HG03575 (cell line): ENCODE results near the gene C1QTNF5.

Experiments used
- ATAC-seq: cut with Tn5 transposase; IDR thresholded peaks from one replicate; pipeline ENCODE4 v1.9.1; 2021; ENCODE audit not compliant: unreplicated experiment, insufficient number of reproducible peaks, low FRiP score; ENCODE audit errors: extremely low read depth

The C1QTNF5 gene

DNA sequence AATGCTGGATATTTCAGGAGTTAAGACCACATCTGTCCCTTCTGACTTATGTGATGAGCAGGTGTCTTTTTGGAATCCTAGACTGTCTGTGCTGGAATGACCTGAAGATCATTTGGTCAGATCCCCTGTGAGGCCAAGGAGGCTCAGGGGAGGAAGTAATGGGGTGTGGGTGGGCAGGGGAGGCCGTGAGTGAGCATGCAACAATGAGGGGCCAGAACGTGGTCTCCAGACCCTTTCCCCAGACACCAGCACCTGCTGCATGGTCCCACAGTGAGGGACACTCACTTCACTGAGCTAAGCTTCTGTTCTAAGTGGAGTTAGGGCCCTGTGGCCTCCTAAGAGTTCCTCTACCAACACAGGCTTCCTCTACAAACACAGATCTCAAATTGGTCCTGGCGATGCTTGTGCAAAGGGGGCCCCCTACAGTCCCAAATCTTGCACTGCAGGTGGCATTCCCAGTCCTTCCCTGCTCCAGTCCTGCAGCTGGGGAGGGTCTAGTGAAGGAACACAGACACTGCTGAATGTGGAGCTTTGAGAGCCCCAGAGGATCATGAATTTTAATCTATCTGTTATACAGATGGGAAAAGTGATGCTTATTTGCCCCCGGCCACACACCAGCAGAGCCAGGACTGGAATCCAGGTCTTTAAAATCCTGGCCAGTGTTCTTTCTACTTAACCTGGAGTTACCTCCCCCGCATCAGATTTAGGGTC lies 33.4 kb upstream of the C1QTNF5 start:
- ATAC-seq, result no peak

DNA sequence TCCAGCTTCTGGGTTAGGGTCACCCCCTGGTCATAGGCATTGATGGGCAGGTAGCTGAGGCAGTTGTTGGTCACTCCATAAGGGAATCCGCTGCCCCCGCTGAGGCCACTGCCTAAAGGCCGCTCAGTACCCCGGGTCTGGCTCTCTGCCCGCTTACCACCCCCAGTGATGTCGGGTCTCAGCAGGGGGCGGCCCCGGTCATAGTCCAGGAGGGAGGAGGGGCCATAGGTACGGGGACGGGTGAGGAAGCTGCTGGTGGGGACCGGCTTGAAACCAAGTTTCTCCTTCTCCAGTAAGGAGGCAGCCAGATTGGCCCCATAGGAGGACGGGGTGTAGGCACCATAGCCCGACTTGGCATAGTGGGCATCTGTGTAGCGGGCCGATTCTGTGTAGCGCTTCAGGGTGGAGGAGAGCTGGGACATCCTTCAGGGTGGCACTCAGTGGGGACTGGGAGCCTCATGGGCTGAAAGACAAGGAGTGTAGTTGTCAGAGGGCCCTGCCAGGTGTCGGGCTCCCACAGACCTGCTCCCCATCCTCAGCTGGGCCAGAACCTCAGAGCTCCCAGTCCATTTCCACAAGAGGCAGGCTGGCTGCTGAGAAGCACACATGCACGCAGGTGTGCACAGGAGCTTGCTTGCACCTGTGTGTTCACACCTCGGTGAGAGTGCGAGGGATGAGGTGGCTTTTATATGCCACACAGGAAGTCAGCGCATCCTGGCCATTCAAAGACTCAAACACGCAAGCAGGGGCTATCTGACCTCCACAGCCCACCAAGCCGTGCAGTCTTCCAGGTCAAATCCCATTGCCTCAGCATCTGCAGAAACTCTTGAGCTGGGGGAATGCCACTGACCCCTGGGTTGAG lies 32.6 kb upstream of the C1QTNF5 start:
- no peak for ATAC-seq

DNA sequence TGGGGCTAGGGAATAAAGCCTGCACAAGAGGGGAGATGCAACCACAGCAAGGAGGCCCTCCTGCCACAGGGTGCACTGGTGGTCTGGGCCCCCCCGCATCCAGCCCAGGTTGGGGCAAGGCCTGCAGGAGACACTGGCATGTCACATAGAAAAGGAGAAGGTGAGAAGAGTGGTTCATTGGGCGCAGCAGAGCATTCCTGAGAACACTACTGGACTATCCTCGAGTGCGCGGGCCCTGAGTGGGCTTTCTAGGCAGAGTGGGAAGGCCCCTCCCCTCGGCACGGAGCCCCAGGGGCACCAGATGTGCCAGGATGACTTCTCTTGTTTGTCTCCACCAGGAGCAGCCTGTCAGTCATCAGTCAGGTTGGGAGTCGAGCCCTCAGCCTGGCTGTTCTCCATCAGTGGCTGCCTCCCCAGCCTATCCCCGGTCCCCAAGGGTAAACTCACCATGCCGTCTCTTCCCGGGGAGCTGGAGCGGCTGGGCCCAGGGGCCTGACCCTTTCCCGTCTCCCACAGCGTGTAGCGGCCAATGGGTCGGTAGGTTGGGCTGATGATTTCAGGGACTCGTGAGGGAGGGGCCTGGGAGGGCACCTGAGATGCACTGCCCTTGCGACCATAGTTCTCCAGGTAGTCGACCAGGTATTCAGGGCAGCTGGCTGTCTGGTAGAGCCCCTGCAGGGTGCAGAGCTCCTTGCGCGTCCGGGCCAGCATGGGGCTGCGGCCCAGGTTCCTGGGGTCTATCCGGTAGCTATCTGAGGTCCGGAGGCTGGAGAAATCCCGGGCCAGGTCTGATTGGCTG lies 31.8 kb upstream of the C1QTNF5 start:
- ATAC-seq, result no peak

DNA sequence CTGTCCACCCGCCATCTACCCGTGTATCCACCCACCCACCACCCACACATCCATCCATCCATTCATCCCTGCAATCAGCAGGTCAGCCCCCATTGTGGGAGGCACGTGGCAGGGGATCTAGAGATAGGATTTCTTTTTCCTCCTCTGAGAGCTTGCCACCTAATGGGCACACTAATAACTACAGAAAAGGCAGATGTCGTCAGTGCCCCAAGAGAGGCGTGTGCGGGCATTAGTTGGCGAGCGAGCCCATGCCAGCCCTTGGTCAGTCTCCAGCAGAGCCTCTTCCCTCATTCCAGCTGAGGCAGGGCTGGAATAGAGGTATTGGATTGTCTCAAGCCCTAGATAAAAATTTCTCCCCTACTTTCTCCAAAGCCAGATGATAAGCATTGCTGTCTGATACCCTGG lies 31.1 kb upstream of the C1QTNF5 start:
- no peak for ATAC-seq

DNA sequence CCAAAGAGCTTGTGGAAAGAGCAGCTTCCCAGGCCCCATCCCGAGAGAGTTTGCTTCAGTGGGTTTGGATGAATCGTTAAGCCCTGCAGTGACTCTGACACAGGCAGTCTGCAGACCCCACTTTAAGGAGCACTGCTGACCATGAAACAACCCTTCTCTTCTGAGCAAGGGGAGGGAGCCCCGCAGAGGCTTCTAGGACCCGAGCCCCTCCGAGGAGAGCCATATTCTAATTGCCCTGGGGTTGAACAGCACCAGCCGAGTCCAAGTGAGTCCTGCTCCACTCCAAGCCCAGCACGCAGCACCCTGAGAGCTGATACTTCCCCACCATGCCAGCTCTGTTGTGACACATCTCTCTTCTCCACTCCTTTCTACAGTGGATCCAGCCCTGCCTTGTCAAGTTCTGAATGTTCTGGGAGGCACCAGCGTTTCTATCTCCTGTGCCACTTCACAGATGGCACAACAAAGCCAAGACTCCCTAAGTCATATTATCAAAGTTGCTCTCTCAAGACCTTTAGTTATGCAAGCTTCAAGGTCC lies 30.5 kb upstream of the C1QTNF5 start:
- ATAC-seq, result no peak

DNA sequence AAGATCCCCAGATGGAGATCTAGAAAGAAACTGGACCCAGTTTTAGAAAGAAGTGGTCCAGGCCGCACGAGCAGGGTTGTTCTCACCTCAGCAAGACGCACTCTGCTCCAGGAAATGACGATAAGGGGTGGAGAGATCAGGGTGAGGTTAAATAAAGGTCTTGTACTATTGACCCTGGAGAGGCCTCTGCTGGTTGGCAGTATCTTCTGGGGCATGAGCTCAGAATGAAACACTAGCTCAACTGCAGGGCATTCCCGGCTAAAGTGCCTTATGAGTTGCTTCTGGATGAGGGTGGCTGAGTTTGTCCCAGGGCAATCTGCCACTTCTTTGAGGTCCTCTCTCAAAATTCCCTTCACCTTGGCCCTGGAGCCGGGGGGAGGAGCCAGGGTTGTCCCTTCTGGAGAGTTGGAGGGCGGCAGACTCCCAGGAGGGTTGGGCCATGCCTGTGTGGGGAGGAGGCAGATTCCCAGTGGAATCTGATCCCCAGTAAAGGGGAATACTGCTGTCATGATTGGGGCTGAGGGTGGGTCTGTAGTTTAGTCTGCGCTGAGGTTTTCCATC lies 29.9 kb upstream of the C1QTNF5 start:
- ATAC-seq, result no peak

DNA sequence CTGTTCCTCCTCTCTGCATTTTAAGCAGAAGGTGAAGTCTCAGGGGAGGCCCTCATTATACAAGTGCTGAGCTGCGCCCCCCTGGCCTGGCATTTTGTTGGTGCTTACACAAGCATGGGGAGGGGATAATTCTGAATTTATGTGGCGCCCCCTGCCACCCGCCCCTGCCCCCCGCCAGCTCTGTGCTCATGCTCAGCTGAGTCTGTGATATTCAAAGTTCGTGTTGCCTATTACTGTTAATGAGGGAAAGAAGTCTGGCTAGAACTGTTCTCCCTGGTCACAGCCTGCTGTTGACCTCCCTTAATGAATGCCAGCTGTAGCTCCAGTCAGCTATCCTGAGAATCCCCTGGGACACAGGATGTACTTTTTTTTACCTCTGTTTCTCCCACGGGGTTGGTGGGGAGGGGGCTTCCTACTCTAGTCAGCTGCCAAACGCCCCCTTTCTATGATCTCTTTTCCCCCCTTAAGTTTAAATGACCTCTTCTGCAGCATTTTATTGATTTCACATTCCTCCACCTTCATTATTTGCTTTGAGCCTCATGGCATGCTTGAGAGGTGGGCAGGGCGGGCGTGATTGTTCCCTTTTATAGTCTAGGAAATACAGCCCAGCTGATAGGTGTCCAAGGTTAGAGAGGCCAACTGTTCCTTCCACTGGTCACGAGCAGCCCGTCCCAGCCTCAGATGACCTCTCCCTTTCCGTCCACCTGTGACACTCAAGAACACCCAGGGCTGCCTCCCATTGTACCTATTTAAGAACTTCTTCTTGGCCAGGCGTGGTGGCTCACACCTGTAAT lies 28.6 kb upstream of the C1QTNF5 start:
- ATAC-seq, result no peak

DNA sequence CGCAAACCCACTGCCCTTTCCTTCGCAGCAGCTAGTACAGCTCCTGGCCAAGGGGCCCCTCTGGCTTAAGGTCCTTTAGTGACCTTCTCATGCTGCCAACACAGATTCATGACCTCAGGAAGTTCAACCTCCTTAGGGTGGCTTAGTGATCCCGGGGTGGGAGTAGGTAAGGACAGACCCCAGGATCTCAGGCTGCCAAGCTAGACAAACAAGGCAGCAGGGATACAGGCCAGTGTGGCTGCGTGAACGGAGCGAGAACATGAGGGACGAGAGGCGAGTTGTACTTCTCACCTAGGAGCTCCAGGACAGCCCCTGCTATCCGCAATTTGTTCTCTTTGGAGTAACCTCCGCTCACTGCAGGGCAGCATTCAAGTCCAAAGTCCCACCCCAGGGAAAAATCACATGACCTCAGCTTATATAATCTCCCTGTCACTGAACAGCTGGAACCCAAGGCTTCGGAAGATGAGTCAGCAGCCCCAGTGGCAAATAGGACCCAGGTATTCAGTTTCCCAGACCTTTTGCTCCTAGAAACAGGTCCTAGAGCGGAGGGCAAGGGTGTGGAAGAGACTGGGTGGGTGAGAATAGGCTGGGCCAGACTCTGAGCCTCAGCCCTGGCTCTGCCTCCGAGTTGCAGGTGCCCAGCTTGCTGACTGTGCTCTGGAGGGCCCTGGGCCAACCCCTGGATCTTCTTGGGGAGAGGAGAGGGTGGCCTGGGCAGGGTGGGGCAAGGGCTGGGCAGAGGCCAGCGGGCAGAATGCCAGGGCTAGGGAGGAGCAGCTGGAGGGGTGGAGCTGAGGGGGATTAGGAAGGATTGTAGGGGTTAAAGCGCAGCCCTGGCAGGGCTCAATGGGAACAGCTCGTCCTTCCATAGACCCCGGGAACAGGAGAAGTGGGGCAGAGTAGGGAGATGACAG lies 27.7 kb upstream of the C1QTNF5 start:
- ATAC-seq, result no peak

DNA sequence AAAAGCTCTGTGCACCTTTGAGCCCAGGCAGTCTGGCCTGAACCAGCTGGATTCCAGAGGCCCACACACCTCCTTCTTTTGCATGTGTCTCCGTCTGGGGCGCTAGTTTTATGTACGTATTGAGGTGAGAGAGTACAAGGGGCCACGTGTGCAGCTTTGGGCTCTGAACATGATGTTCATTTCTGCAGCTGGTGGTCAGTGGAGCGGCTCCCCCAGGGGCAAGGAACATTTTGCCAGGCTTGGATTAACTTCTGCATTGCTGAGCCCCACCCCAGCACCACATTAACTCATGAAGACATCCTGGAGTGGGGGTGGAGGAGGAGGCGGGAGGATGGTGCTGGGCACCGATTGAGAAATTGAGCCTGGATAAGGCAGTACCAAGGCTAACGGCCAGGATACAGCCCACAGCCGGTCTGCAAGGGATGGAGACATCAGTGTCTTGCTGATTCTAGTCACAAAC lies 27.0 kb upstream of the C1QTNF5 start:
- ATAC-seq, result no peak

DNA sequence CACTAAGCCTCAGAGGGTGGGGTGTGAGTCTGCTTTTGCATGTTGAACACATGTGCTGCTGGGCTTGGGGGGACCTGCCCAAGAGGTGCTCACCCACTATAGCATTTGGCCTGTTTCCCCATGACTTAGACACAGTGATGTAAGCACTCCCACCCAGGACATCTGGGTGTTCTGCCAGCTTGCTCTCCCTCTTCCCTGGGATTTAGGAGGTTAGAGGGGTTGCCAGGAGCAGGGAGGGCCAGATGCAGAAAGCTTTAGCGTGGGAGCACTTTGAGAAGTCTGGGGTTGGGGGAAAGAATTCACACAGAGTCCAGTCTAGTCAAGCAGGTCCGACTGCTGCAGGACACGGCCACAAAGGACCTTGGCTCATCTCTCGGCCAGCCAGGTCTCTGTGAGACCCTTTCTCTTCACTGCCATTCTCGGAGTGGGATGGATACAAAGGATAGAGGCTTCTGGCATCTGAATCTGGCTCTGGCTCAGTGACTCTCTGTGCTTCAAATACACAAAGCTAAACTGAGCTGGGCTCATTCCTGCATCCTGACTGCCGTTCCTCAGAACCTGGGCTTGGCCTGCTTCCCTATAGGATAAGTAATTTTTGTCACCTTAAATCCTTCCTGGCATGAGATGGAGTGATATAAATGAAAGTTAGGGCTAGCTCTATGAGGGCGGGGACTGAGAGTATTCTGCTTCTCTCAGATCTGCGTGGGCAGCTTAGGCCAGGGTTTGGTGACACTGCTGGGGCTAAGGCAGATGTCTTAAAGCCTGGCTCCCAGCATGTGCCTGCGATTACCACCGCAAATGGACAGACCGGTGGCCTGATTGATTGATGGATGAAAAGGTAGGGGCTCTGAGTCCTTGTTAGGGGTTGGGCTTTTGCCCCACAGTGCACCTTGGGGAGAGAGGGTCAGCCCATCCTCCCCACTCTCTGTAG lies 26.3 kb upstream of the C1QTNF5 start:
- ATAC-seq, result no peak

DNA sequence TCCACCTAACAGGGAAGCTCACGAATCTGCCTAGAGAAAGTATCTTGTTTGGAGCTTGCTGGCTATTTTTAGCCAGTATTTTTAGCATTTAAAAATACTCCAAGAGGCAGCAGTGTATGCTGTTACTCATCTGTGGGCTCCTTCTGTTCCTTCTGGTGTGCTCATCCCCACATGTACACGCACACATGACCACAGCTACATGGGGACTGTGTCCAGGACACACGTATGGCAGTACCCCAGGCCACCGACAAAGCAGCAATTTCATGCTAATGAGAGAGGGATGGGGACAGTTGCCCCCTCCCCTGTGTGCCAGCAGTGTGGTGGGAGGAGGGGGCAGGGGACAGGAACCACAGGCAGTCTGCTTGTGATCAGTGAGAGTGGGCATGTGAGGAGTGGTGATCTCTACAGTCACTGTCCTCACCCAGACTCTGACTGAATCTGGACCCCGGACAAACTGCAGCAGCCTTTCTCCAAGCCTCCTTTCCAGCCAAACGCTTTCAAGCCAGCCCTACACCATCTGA lies 24.4 kb upstream of the C1QTNF5 start:
- ATAC-seq, result no peak

DNA sequence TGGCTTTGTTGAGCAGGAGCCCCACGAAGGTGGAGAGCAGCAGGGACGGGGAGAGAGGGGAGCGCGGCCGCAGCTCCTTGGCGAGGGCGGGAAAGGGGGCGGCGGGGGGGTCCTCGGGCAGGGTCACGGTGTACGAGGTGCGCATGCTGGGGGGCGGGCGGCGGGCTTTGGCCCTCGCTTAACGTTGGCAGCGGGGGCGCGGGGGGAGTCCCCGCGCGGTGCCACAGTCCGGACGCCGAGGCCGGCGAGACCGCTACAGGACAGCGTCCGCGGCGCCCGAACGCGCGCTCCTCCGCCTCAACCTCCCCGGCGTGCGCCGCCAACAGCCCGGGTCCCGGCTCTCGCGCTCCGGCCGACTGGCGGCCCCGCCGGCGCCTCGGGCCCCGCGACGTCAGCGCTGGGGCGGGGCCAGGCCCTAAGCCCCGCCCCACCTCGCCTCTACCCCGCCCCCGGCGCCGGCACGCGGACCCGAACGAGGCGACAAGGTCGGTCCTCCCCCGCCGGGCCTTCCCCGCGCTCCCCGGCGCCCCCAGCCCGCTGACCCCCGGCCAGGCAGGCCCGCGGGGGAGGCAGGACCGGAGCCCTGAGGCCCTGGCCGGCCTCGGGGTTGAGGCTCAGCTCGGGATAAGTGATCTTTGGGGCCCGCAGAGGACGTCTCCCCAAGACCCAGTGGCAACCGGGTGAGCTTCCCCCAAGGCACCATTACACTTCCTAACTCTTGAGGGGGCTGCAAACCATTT lies 23.3 kb upstream of the C1QTNF5 start:
- no peak for ATAC-seq

DNA sequence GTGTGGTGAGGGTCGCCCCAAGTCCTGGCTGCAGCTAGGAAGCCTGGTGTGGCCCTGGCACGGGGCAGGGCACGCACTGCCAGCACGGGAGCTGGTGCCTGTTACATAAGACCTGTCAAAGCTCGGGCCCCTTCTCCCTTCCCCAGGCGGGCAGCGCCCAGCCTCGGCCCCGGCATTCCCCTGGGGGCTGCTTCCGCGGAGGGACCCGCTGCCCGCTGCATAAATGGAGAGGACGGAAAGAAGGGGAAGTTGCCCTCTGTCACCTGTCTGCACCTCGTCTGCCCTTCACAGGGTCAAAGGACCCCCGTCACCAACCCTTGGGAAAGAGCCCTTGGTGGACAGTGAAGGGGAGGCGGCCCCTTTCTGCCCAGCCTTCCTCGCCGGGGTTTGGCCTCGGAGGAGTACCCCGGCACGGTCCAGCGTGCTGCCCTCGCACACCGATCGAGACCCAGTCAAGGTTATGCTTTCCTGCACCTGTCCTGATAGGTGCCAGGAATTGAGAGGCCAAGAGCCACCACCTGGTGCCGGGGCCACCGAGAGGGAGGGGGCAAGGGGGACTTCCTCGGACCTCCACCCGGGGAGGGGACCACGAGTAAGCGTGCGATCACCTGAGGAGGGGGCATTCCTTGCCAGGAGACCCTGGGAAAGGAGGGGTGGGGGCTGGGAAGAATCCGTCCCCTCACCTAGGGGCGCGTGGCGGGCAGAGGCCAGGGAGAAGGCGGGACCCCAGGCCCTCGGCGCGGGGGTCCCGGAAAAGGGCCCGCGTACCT lies 22.6 kb upstream of the C1QTNF5 start:
- no peak for ATAC-seq

DNA sequence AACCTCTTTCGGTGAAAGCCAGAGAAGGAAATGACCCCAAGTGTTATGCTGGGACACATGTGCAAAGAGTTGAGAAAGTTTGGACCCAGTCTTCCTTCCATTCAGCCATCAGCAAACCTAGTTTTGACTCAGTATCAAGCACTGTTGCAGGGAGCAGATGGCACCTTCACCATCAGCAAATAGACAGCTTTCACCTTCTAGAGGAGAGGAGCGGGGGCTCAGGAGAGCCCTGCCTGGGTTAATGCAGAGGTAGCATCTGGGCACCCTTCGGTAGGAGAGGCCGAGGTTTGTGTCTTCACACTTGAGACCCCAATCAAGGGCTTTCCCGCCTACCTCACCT lies 22.0 kb upstream of the C1QTNF5 start:
- no peak for ATAC-seq
